WI38 (cell line): ENCODE measurements around the gene INTS12.

Experiments
- H3K4me3 ChIP-seq: 2 replicates; pipeline ENCODE4 v1.5.1; 2011; ENCODE audit warnings: low read depth, mild to moderate bottlenecking, control low read depth, low read length
- CTCF ChIP-seq: IDR thresholded peaks from 2 replicates; pipeline ENCODE4 v1.5.1; 2012; ENCODE audit warnings: low read depth, mild to moderate bottlenecking, control low read depth, low read length

The INTS12 gene

DNA sequence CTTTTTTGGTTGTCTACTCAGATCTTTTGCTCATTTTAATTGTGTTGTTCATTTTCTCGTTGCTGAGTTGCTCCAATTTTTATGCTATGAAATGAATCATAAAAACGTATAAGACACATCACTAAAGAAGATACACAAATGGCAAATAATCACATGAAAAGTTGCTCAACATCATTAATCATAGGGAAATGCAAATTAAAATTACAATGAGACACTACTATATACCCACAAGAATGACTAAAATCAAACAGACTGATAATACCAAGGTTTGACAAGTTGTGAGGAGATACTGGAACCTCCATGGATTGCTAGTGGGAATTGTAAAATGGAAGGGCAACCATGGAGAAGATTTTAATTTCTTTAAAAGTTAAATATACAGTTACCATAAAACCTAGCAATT, 17.1 kb upstream of the INTS12 start:
- TF ChIP-seq CTCF: no peak
- H3K4me3 ChIP-seq: no peak overlapping the region

DNA sequence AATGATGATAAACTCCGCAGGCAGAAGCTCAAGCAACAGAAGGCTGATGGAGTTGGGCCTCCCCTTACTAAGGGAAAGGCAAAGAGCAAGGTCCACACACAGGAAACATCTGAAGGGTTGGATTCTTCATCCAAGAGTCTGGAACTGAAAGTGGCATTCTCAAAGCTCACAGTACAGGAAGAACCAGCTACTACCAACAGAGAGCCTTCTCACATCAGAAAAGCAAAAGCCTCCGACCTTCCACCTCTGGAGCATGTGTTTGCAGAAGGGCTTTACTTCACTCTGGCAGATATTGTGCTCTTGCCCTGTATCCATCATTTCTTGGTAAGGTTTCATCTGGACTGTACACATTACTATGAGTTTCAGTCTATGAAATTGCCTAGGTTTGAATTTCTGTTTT, 10.7 kb upstream of the INTS12 start:
- H3K4me3 ChIP-seq: no peak overlapping the region
- no peak for TF ChIP-seq CTCF

DNA sequence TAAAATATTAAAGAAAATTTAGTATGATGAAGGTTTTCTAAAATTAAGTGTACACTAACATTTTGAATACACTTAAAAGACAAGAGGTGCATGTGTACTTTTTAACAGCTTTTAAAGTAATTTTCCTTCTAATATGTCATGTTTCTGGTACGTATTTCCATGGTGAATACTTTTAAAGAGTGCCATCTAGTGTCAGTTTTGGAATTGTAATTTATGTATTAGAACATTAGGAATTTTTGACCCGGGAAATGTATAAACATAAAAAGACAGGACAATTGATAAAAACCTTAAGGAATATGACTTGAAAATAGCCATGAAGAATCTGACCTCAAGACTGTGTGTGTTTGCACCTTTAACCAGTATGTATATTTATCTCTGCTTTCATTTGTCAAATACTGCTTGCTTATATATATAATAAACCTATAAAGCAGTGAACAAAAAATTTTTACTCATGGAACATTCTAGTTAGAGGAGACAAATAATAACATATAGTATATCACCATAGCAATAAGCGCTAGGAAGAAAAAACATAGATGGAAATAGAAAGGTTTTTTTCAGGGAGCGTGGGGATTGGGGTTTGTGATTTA, 7.3 kb upstream of the INTS12 start:
- H3K4me3 ChIP-seq: no peak overlapping the region
- peak; percentile 22; the same call in 1 of the 2 replicates for TF ChIP-seq CTCF

DNA sequence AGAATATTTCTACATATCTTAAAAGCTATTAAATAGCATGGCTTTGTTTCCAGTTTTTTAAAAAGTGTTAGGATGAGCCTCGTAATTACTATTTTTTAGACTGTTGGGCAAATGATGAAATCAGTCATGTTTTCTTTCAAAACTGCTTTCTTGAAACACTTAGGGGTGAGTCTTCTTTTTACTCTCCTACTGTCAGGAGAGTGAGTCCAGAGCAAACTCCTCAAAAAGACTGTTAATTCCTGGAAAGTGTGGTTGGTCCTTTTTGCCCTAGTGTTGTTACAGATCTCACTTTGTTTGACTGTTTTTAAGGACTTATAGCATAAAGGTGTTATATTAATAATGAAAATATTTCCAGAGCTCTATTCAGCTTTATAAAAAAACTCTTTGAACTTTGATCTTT, 6.4 kb upstream of the INTS12 start:
- no peak for TF ChIP-seq CTCF
- no peak overlapping the region for H3K4me3 ChIP-seq

DNA sequence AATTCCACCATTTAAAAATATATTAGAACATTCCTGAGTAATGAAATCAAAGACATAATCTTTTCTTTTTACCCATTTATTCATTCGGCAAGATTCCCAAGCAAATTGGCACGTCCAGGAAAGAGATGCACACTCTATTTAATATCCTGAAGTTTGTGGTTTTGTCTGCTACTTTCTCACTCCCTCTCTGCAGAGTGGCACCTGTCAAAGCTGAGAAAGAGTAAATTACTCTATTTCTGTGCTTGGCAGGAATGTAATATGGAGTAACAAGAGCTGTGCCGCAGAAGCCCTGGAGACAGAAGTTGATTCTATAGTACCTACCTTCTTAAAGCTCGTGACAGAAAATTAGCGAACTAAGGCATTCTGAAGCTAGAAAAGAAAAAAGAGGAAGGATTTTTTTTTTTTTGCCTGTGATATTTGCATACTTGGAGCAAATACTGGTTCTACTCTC, 5.6 kb upstream of the INTS12 start:
- peak overlapping the region; percentile 7; the same call in 1 of the 2 replicates for H3K4me3 ChIP-seq

DNA sequence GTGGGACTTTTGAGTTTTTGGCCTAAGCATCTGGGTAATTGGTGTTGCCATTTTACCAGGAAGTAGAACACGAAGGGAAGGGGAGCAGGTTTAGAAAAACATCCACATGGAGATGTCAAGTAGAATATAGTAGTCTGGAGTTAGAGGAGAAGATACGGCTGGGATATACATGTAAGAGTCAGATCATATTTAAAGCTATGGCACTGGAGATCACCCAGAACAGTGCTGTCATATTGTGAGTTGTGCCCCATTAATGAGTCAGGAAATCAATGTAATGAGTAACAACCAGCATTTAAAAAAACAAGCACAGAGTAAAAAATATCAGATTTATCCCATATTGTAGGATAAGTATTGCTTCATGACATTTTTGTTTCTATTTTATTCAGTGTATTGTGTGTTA, 4.3 kb upstream of the INTS12 start:
- TF ChIP-seq CTCF: no peak

More for the DNA sequence above, 5.6 kb upstream of the INTS12 start:
- no peak for TF ChIP-seq CTCF

GRCh38 chr4:105710678-105711077, 2.2 kb upstream of the INTS12 start:
- no peak overlapping the region for H3K4me3 ChIP-seq
- TF ChIP-seq CTCF: no peak

More for the DNA sequence above, 4.3 kb upstream of the INTS12 start:
- no peak overlapping the region for H3K4me3 ChIP-seq
